ENCODE results near the gene VWA8. TPM values are rescaled to one million over a fixed set of nuclear protein-coding genes. Genes with fewer than 3 reads are reported as not detected.

Gene VWA8
- total and polyA plus RNA-seq, 2 of the 8 experiments (the other 6 are each of a cell fraction or from before 2014, with no cell fraction given): 5.9 to 19.6 TPM

DNA sequence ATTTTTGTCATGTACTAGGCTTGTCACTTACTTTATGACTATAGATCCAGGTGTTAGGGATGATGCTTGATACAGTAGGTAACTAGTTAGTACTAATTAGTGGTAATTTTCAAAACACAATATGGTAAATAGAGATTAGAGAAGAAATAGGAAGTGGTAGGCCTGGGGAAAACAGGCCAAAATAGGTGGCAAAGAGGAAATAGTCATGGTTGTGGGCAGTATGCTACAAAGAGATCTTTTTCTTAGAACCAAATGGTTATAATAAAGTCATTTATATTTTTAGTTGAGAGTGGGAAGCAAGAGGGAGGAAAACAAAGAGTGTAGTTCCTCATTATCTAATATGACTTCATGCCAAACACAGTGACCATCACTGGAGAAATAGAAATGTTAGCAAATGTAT, 9.1 kb upstream of the VWA8 start:
- ChIA-PET POLR2A (ENCODE audit: partially characterized antibody) (no interaction called here), CTCF (ENCODE audit: partially characterized antibody) (no interaction called here)
- TF ChIP-seq RNF2 (IDR thresholded peaks at IDR 0.05; ENCODE audit: borderline replicate concordance, low read depth, low read length, missing control alignments, poor library complexity, severe bottlenecking): no peak
- no peak for TF ChIP-seq KDM4A (IDR thresholded peaks at IDR 0.05; ENCODE audit: low read depth, low read length, severe bottlenecking)
- TF ChIP-seq CTBP2 (IDR thresholded peaks at IDR 0.05; ENCODE audit: borderline replicate concordance, insufficient read depth, insufficient read length, low read length): no peak
- TF ChIP-seq POLR2A (IDR thresholded peaks at IDR 0.05; ENCODE audit: control extremely low read depth in 1 of 2, low read depth in 2 of 2, low read length in 2 of 2): no peak
- no peak for TF ChIP-seq SAP30 (IDR thresholded peaks at IDR 0.05; ENCODE audit: insufficient read depth, insufficient replicate concordance, low read length)
- no peak for TF ChIP-seq NRF1 (IDR thresholded peaks at IDR 0.05; ENCODE audit: low read depth, low read length)
- no peak for TF ChIP-seq SIRT6 (IDR thresholded peaks at IDR 0.05; ENCODE audit: low read length)
- TF ChIP-seq CREB1 (IDR thresholded peaks at IDR 0.05): no peak
- TF ChIP-seq SP2 (IDR thresholded peaks at IDR 0.05; ENCODE audit: low read length): no peak
- Histone ChIP-seq H3K79me1 (ENCODE audit: low read depth, low read length) (no peaks in the 10 kb centered on the region), H3K4me3 (ENCODE audit: extremely low read depth in 1 of 4, insufficient read depth in 2 of 4, low read depth in 3 of 4, low read length in 4 of 4) (no peak overlapping the region), H3K56ac (replicated peaks; ENCODE audit: insufficient read length, low read depth, low read length) (no peak overlapping the region), H3K4me2 (ENCODE audit: insufficient read depth in 1 of 2, low read depth in 2 of 2, low read length in 2 of 2) (no peak overlapping the region), H3K27me3 (replicated peaks in 1 of 4; ENCODE audit: control insufficient read depth in 3 of 4, extremely low read depth in 1 of 4, insufficient read depth in 3 of 4, low read length in 3 of 4) (no peaks in the 10 kb centered on the region), H2AK5ac (ENCODE audit: low read depth, low read length) (no peak overlapping the region), H3K27ac (ENCODE audit: low read depth, low read length) (no peak overlapping the region), H4K5ac (ENCODE audit: insufficient read length, low read depth, low read length) (no peak overlapping the region), H3K18ac (ENCODE audit: extremely low read depth, low read length) (no peak overlapping the region), H3K79me2 (ENCODE audit: control insufficient read depth in 1 of 2, insufficient read depth in 2 of 2, low read length in 2 of 2) (no peaks in the 10 kb centered on the region), H2BK12ac (ENCODE audit: low read depth, low read length) (no peak overlapping the region), H2BK120ac (replicated peaks; ENCODE audit: low read depth, low read length) (no peak overlapping the region), H2BK15ac (ENCODE audit: low read length) (no peak overlapping the region), H3K14ac (ENCODE audit: insufficient read length) (no peak overlapping the region), H3K9me3 (ENCODE audit: insufficient read depth in 2 of 2, low read depth in 1 of 2, low read length in 1 of 2) (no peaks in the 10 kb centered on the region), H3K23me2 (ENCODE audit: low read depth, low read length) (no peaks in the 10 kb centered on the region), H3K23ac (ENCODE audit: insufficient read length) (no peak overlapping the region), H4K20me1 (replicated peaks in 1 of 2; ENCODE audit: control insufficient read depth in 1 of 2, insufficient read depth in 2 of 2, low read length in 2 of 2) (no peaks in the 10 kb centered on the region), H3K9ac (replicated peaks in 1 of 4; ENCODE audit: extremely low read depth in 1 of 4, low read depth in 3 of 4, low read length in 3 of 4) (no peak overlapping the region), H3K4ac (replicated peaks; ENCODE audit: insufficient read length, low read depth, low read length) (no peak overlapping the region), H4K8ac (ENCODE audit: extremely low read depth, insufficient read depth, low read length) (no peak overlapping the region), H3K36me3 (ENCODE audit: control insufficient read depth in 2 of 4, insufficient read depth in 4 of 4, low read length in 3 of 4) (no peaks in the 10 kb centered on the region), H3K4me1 (replicated peaks in 1 of 4; ENCODE audit: control insufficient read depth in 3 of 4, insufficient read depth in 4 of 4, low read length in 3 of 4) (peaks cover 5 to 6% (median 6%) of the 10 kb centered on the region in 4 experiments), H2AFZ (ENCODE audit: low read length) (no peak overlapping the region), H2BK5ac (ENCODE audit: low read depth, low read length) (no peak overlapping the region), H4K91ac (replicated peaks; ENCODE audit: insufficient read length, low read length) (no peak overlapping the region), H2BK20ac (ENCODE audit: low read length) (no peak overlapping the region)
- DNase-seq (ENCODE audit: low read depth in 1 of 2, low spot score in 2 of 2) (no peak), FAIRE-seq (no peak)
